ENCODE measurements around the gene PHLPP1.
"Not testable (repeated sequence)": the region's sequence is repeated elsewhere in the genome, so short reads cannot be mapped to it uniquely, and the experiment has no call there.

Gene PHLPP1

DNA sequence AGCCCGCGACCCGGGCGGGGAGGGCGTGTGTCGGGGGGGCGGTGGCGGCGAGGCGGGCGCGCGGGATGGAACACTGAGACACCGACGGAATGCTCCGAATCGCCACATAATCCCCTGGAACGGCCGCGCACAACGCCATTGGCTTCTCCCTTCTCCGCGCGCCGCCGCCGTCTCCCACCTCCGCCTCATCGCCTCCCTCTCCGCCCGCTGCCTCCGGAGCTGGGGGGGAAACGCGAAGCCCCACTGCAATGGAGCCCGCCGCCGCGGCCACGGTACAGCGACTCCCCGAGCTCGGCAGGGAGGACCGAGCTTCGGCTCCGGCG lies at the start of gene PHLPP1:
Gene PHLPP1, plus strand, starts transcription at position 106 of the 323 bp plus-strand sequence. Its CDS starts 143 bp downstream, at position 249.
- no peak for DNase-seq (ENCODE audit: low read depth)

DNA sequence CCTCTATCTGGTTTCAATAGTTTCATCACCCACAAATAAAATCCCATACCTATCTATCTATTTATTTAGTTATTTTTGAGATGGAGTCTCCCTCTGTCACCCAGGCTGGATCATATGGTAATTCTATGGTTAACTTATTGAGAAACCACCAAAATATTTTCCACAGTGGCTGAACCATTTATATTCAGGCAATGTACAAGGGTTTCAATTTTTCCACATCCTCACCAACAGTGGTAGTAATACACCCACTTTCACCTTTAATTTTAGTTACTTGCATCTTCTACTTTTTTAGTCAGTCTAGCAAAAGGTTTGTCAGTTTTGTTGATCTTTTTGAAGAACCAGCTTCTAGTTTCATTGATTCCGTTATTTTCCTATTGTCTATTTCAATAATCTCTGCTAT lies 46.1 kb upstream of the PHLPP1 start:
- no peak for DNase-seq (ENCODE audit: low read depth)

DNA sequence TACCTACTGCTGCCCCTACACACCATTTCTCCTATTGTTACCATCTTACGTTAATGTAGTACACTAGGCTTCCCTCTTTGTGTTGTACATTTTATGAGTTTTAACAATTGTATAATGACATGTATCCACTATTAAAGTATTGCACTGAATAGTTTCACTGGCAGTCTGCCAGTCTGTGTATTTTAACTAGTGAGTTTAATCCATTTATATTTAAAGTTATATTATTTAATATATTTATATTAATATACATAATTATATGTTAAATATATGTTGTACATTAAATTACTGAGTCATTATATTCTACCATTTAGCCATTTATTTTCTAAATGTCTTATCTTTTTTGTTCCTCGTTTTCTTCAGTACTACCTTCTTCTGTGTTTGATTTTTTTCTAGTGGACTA lies 44.8 kb upstream of the PHLPP1 start:
- no peak for DNase-seq (ENCODE audit: low read depth)

DNA sequence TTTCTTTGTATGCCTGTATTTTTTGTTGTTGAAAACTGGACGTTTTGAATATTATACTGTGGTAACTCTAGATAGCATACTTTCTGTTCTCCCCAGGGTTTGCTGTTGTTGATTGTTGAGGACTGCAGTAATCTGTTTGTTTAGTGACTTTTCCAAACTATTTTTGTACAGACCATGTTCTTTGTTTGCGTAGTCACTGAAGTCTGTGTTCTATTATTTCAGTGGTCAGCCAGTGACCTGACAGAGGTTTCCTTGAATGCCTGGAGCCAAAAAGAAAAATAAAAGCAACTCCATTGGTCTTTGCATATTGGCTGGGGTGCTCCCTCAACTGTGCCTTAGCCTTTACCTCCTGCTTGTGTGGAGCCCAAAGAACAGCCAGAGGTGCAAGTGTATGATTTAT lies 42.7 kb upstream of the PHLPP1 start:
- DNase-seq (ENCODE audit: low read depth), result no peak

DNA sequence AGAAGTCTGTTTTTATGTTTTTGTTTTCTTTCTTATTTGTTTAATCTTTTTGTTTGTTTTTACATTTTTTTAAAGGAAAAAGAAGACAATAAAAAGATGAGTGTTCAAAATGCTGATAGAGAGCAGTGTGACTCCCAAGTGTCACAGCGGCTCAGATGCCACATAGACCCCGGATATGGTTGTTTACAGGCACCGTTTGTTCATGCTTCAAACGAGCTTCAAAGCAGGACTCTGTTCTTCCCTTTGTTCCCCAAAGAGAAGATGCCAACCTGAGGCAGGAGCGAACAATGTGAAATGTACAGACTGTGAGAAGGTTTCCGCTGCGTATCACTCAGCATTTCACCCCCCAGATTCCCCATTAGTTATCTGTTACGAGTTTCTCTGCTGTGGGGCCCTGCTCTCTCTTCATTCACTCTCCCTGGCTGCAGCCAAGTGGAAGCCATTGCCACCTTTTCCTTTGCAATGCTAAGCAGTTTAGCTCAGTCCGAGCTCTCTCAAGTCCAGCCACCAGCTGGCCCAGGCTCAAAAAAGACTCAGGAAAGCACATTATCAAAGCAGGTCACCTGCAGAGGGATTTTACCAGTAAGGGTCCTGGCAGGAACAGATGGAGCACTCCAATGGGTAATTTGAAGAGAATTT lies 36.4 kb upstream of the PHLPP1 start:
- DNase-seq (ENCODE audit: low read depth), result no peak

DNA sequence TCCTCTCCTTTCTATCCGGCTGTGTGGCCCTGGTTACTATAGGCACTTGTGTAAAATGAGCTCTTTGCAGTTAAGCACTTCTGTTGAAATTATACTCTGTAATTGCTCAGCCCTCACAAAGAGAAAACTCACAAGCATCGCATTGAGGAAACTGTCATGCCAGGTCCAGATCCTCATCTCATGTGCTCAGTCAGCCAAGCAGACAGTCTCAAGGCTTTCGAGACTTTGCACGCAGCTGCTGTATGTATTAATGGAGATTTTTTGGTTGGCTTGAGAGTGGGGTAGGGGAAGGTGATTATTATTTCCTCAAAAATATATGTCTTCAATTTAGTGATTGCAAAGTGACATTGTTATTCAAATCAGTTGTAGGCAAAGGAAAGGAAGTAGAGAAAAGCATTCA lies 33.0 kb upstream of the PHLPP1 start:
- DNase-seq (ENCODE audit: low read depth), result no peak

DNA sequence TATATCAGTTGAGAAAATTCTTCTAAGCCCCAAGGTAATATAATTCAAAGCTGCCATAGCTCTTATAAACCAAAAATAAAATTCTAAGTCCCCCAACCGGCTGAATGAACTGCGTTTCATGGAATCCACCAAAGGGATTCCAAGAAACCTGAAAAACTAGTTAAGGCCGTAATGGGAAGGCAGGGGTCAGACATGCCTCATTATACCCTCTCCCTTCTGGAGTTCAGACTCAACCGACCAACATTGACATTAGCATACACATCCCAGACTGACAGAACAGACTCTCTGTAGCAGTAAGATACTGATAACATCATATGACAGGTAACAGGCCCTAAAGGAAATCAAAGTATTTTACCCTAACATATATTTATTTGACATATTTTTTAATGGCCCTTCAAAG lies 31.4 kb upstream of the PHLPP1 start:
- DNase-seq (ENCODE audit: low read depth), result no peak

DNA sequence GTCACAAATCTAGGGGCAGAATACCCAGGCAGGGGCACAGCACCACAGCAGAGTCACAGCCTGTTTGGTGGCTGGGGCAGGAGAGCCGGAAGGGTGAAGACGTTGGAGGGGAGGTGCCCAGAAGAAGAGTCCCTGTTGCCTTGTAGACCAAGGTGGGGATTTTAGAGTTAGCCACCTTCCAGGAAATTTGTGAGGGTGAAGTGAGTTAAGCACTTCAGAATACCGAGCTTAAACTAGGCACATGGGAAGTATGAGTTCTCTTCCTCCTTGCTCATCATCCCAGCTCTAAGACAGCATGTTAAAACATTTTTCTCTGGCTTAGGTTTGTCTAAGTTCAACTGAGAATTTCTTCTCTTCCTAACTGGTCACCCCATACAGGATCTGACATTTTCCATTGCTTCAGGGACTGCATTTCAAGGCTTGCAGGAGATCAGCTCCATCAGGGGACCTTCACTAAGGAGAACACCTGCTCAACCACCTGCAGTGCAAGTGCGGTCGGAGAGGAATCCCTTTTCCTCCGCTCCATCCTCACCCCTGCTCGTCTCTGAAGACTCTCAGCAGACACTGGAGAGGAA lies 26.5 kb upstream of the PHLPP1 start:
- DNase-seq (ENCODE audit: low read depth), result no peak

DNA sequence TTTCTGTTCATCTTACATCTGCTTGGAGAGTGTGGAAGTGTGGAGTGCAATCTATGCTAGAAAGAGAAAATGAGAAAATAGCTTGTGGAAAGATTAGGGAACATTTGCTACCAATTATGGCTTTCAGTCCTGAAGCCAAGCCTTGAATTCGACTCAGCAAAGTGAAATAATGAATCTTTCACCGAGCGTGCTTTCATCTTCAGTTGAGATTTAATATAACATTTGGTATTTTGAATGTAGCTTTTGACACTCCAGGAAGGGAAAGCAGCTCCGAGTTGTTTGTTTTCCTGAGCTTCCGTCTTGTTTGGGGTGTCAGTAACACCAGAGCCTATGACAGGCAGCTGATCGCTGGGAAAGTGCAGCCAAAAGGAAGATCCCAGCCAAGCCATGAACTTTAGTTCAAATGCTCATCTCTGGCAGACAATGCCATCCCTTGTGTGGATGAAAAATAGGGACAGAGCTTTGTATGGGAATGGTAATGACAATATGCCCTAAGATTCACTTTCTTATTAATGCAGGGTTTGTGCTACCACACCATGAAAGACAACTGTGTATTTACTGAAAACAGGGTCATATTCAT lies 25.0 kb upstream of the PHLPP1 start:
- no peak for DNase-seq (ENCODE audit: low read depth)

DNA sequence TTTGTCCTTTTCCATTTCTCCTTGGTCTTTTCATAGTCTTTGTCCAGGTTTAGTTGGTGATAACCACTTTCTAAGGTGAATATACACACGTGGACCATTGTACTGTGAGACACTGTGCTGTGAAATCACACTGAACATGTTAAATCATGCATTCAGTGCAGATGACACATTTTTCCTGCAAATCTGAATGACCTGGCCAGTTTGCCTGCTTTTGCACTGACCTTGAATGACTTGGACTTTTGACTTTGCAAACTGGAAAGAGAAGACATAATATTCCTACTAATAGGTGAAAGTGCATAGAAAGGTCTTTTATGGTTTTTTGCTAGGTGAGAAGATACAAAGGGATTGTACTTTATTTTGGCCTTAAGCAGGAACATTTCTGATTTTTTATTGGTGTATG lies 21.7 kb upstream of the PHLPP1 start:
- no peak for DNase-seq (ENCODE audit: low read depth)

DNA sequence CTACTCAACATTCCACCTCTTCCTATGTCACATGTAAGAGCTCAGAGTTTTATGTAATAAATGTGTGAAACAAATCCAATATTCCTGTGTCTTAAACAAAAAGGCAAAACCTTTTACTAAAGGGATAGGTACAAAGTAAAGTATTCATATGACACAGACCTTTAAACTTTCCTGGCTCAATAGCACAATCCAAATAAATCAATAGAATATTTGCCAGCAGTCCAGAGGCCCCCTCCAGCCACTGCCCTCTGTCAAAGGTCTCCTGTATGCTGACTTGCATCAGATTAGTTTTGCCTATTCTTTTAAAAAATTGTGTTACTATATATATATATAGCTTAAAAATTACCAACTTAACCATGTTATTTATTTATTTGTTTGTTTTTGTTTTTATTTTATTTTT lies 17.7 kb upstream of the PHLPP1 start:
- DNase-seq (ENCODE audit: low read depth), result no peak

DNA sequence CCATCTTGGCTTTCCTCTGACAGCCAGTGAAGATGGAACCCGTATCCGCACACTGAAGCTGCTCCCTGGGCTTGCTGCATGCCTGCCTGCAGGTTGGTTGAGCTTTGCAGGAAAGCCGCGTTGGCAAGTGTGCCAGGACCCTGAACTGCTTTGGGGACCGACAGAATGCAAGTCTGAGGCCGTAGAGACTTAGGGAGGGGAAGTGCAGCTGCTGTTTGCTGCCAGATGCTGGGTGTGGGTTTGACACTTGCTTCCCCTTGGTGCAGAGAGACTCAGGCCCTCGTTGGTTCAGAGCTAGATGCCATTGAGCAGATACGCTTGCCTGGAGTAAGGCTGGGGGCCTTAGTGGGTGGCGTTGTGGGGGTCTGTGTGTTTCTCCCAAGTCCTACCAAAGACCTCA lies 13.1 kb upstream of the PHLPP1 start:
- DNase-seq (ENCODE audit: low read depth), result no peak

DNA sequence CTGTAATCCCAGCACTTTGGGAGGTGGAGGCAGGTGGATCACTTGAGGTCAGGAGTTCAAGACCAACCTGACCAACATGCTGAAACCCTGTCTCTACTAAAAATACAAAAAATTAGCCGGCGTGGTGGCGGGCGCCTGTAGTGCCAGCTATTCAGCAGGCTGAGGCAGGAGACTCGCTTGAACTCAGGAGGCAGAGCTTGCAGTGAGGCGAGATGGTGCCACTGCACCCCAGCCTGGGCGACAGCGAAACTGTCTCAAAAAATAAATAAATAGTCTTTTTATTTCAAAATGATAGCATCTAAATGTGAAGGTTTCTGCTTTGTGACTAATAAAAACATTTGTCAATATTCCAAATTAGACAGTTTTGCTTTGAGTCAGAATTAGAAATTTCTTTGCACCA lies 8.5 kb upstream of the PHLPP1 start:
- DNase-seq (ENCODE audit: low read depth), result not testable (repeated sequence)

DNA sequence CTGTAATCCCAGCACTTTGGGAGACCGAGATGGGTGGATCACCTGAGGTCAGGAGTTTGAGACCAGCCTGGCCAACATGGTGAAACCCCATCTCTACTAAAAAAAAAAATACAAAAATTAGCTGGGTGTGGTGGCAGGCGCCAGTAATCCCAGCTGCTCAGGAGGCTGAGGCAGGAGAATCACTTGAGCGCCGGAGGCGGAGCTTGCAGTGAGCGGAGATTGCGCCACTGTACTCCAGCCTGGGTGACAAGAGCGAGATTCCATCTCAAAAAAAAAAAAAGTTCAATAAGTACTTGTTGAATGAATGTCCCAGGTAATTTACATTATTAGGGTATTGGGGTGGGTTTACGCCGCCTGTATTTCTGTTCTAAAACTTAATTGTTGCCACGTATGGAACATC lies 5.4 kb upstream of the PHLPP1 start:
- DNase-seq (ENCODE audit: low read depth), result not testable (repeated sequence)

DNA sequence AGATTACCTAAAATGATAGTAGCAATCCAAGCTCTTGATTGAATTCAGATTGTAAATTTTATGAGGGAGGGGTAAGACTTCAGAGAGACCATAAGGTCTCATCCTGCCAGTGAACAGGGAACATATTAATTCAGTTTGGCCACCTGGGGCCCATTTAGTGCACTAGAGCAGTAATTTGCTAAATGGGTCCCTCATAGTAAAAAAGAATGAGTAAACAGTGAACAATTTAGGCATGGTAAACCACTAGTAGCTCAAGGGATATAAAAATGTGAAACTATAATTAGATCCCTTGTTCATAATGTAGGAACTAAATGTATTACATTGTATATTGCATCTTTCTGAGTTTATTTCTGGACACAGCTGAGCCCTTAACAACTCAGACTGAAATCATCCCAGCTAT lies 4.9 kb upstream of the PHLPP1 start:
- DNase-seq (ENCODE audit: low read depth), result peak; percentile 81

DNA sequence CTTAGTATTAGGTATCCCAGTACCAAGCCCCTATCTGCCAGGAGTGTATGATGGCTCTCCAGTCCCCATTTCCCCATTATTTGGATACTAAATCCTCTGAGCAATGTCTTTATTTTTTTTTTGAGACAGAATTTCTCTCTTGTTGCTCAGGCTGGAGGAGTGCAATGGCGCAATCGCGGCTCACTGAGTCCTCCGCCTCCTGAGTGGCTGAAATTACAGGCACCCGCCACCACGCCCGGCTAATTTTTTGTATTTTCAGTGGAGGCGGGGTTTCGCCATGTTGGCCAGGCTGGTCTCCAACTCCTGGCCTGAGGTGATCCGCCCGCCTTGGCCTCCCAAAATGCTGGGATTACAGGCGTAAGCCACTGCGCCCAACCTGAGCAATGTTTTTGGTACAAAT lies 3.6 kb upstream of the PHLPP1 start:
- no peak for DNase-seq (ENCODE audit: low read depth)

DNA sequence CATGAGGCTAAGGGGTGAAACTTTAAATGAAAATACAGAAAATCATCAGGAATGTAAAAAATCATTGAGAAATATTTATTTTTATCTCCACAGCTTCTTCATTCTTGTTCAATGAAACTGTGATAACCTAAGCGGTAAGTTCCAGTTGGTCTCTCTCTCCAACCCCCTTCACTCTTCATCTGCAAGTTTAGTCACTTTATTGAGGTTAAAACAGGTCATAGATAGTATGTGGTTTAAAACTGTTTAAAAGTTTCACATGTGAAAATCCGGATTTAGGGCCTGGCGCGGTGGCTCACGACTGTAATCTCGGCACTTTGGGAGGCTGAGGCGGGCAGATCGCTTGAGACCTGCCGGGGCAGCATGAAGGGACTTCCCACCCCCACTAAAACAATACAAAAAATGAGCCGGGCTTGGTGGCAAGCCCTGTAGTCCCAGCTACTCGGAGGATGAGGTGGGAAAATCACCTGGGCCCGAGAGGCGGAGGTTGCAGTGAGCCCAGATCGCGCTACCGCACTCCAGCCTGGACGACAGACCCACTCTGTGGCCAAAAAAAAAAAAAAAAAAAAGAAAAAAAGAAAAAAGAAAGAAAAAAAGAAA lies 1.6 kb upstream of the PHLPP1 start:
- DNase-seq (ENCODE audit: low read depth), result peak; percentile 23

DNA sequence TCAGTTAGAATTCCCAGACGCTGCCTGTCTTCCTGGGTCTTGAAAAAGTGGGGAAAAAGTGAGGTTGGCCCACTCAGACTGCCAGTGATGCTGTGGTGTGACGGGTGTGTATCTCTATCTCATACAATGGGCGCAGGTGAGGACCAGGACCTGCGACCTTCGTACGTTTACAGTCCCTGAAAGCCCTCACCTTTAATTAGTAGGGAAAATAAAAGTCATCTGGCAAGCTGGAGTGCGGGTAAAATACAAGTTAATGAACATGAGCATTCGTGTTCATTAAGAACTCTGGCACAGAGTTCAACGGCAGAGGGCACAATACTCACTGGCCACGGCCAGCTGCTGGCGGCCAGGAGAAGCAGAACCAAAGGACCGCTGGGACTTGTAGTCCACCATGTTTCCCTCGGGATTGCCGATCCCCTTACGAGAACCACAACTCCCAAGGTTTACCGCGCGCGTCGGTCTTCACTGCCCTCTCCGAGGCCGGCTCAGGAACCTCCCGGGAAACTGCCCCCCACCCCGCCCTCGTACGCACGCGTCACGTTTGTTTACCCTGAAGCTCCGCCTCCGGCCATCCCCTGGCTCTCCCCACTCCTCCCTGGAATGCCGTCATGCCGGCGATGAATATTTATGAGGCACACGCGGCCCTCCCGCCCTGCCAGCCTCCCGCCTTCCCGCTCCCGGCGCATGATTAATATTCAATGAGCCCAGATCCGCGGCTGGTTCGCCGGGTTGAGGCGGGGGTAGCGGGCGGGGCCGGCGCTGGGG lies 488 bp upstream of the PHLPP1 start:
- peak; percentile 100 for DNase-seq (ENCODE audit: low read depth)

DNA sequence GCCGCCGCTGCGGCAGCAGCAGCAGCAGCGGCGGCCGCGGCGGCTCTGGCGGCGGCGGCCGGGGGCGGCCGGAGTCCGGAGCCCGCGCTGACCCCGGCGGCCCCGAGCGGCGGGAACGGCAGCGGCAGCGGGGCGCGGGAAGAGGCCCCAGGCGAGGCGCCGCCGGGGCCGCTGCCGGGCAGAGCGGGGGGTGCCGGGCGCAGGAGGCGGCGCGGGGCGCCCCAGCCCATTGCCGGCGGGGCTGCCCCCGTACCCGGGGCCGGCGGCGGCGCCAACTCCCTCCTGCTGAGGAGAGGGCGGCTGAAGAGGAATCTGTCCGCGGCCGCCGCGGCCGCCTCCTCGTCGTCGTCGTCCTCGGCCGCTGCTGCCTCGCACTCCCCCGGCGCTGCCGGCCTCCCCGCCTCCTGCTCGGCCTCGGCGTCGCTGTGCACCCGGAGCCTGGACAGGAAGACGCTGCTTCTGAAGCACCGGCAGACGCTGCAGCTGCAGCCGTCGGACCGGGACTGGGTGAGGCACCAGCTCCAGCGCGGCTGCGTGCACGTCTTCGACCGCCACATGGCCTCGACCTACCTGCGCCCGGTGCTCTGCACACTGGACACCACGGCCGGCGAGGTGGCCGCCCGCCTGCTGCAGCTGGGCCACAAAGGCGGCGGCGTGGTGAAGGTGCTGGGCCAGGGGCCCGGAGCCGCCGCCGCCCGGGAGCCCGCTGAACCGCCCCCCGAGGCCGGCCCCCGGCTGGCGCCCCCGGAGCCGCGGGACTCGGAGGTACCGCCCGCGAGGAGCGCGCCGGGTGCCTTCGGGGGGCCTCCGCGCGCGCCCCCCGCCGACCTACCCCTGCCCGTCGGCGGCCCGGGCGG lies 646 bp downstream of the PHLPP1 start:
- peak; percentile 71 for DNase-seq (ENCODE audit: low read depth)

DNA sequence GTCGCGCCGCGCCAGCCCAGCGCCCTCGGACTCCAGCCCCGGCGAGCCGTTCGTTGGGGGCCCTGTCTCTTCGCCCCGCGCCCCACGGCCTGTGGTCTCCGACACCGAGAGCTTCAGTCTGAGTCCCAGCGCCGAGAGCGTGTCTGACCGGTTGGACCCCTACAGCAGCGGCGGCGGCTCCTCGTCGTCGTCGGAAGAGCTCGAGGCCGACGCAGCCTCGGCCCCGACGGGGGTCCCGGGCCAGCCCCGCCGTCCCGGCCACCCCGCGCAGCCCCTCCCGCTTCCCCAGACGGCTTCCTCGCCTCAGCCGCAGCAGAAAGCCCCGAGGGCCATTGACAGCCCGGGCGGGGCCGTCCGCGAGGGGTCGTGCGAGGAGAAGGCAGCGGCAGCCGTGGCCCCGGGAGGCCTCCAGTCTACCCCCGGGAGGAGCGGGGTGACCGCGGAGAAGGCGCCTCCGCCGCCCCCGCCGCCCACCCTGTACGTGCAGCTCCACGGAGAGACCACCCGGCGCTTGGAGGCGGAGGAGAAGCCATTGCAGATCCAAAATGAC lies 1.4 kb downstream of the PHLPP1 start:
- peak; percentile 25 for DNase-seq (ENCODE audit: low read depth)

DNA sequence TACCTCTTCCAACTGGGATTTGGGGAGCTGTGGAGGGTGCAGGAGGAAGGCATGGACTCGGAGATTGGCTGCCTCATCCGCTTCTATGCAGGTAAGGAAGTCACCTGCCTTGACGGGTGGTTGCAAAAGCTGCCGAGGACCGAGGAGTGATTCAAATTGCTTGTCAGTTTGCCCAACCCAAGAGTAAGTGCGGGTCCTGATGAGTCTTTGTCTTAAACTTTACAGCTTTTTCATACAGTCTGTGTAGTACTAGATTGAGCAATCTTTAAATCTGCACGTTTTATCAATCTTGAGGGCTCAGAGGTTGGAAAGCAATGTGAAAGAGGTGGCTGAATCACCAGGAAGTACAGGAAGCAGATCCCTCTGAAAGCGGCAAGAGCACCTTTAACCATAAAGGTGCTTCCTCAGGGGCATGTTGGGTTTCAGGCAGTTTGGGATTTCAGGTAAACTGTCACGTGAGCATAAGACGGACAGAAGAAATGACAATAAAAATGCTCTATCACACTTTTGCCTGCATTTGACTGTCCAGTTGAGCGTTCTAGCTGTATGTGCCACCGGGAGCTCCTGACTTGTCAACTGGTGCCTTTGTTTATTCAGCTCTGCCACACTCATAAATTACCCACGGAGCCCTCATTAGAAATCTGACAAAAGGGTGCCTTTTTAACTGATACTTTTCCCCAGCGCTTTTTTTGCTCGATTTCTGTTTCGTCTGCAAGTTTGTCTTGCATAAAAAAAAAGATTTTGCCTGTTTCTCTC lies 2.0 kb downstream of the PHLPP1 start:
- peak; percentile 69 for DNase-seq (ENCODE audit: low read depth)
